Right renal pelvis (tissue), 4 donors: Measurements from ENCODE around the gene CD34. TPM values are rescaled to one million over a fixed set of nuclear protein-coding genes. Genes with fewer than 3 reads are reported as not detected.

Experiments
- DNase-seq, 4 donors: peaks; one replicate each; pipeline ENCODE4 v3.0.0-alpha.2; 2013; ENCODE audit warnings: low read depth in 4 of 4, low spot score in 3 of 4, missing footprints in 1 of 4
- polyA plus RNA-seq, 4 donors: library from polyadenylated mRNA; unstranded; fragments of 120-200 nt; gene quantifications; one replicate each; pipeline ENCODE4 v1.2.1, GENCODE V29; 2013; ENCODE audit not compliant: insufficient read length in 4 of 4

The CD34 gene
- polyA plus RNA-seq, 4 donors: 96.2 to 123 (median 118) TPM

GRCh38 chr1:207836591-207837347 is 74.2 kb downstream of the CD34 start:
- DNase-seq: no peak

- no peak for DNase-seq
These were observed 75.0 kb downstream of the CD34 start for GRCh38 chr1:207835958-207836357.

GRCh38 chr1:207833956-207834660 is 76.8 kb downstream of the CD34 start:
- DNase-seq: no peak

GRCh38 chr1:207833381-207833780 is 77.5 kb downstream of the CD34 start:
- no peak for DNase-seq

- no peak for DNase-seq
These were observed 78.1 kb downstream of the CD34 start for GRCh38 chr1:207832796-207833195.

DNA sequence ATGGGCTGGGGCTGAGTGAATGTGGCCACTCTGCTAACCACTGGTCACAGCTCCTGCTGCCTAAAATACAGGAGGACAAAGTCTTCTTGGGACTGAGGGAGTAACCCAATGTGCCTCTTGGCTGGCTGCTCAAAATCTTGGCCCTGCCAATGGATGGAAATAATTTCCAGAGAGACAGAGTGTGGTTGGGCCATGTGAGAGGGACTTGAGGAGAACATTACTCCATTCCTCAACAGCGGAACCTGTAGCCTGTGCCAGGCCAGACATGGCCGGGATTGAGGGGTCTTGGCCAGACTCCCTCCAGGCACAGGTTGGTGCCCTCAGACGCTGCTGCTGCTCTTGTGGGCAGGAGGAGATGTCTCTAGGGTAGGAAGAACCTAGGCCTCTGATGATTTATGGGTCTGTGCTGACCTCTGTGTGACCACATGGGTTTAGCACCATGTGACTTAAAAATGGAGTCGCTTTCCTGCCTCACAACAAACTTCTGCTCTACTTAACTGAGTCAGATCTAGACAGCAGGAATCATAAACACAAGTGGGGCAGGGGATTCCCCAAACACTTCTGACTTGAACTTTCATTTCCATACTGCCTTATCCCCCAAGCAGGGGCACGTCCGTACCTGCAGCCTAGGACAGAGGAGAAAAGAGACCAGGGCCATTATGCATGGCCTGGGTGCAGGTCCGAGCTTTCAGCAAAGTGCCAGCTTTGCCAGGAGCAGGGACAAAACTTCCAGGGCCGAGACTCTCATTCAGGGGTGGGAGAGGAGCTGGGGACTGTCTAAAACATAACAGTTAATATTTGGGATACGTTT is 79.2 kb downstream of the CD34 start:
- DNase-seq: no peak

Other genes with a start within 250 kb of the CD34 start
- gene CD46, start 159.1 kb downstream of the CD34 start, polyA plus RNA-seq: 100 to 1,000 TPM; 300 to 374 (median 353) TPM